ENCODE results near the gene SPTBN1.

The SPTBN1 gene

DNA sequence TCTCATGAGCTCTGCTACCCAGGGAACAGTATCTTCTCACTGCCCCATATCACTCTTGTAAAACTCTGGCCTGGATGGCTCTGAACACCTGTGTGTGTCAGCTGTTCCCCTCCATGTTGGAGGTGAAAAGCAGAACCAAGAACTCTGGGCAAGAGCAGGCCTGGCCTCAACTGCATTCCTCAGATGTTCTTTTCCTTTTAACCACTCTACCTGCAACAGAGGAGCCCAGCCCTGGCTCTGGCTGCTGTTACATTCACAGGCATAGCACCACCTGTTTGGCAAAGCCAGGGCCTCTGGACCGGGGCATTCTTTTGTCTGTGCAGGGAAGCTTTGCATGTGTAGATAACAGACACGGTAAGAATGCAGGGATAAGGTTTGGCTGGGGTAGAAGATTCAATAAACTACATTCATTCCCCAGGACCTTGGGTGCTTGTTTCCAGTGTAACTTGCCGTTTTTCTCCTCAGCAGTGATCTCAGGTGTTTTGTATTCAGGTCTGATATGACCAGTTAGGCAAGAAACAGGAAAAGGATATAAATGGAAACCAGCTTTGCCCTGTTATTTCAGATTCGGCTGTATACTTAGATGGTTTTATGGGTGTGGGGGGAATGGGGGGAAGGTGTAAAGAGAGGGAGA lies 95.1 kb downstream of the SPTBN1 start:
- no peak for DNase-seq

DNA sequence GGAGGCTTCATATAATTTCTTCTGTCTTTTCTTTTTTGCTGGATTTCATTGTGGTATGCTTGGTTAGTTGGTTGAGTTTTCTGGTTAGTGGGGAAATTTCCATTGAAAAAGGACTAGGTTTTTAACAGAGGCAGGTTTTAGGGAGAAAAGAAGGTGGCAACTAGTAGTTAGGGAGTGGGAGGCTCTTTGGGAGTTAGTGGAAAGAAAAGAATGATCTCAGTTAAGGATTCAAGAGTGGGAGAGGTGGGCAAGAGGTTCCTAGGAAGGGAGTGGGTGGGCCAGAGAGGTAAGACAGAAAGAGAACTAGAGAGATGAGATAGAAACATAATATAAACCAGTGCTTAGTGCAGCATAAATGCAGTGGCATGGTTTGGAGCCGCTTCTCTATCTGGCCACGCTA lies 96.9 kb downstream of the SPTBN1 start:
- no peak for DNase-seq

DNA sequence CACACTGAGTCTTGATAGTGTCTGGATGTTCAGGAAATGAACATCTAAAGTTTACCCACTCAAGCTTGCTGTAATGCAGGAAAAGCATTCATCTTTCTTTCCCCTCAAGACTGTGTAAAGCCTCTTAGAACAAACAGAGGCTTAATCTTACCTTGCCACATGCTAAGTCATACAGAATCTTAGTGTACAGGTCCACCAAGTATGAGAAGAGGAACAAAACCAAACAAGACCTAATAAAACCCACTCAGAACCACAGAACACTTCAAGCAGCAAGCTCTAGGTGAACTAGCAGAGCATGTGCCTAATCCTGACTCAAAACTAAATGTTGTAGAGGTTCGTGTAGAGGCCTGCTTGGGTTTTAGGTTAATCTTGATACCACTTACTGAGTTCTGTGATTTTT lies 97.6 kb downstream of the SPTBN1 start:
- DNase-seq = no peak

DNA sequence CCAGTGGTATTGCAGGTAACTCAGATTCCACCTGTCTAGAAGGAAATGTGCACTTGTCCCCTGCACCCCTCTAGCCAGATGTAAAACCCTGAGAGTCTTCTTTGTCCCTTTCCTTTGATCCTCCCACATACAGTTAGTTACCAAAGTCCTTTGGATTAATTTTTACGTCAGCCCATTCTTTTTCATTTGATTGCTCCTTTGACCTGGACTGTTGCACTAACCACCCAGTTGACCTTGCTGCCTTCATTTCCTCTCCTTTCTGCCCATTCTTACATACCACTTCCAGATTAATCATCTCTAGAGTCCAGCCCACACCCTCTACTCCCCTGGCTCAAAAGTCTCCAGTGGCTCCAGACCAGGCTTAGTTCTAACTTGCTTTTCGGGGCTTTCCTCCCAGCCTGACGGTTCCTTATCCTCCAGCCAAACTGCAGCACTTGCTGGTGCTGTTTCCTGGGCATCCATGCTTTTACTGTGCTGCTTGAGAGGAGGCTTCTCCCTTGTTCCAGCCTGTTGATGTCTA lies 99.3 kb downstream of the SPTBN1 start:
- no peak for DNase-seq

DNA sequence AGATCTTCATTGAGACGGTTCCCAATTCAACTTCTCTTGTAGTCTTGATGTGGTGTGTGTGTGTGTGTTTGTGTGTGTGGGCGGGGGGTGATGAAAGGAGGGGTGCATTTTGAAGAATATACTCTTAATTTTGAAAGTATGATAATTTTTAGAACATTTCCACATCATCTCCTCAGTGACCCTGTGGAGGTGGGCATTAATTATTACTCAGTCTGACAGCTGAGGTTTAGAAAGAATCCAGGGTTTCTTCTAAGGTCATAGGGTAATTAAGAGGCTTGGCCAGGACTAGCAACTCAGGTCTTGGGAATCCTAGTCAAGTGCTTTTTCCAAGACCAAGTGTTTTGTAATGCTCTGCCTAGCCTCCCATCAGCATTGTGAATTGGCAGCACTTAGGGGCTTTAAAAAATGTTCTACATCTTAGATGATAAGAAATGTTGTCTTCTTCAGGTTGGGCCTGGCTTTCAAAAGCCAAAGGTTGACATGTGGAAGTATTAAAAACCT lies 100.5 kb downstream of the SPTBN1 start:
- DNase-seq = no peak

DNA sequence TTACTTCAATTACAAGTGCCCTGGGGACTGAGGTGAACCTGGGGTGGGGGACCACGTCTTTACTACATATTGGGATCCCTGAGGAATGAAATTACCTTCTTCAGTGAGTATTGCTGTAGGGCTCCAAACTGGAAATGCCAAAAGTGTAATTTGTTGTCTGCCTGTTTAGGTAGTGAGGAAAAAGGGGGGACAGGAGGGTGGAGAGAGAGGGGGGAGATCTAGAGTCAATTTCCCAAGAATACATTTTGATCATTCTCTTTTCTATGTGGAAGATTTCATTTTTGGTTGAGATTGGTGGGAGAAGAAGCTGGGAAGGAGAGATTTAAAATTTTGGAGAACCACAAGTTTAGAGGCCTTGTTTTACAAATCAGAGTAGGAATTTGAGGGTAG lies 101.1 kb downstream of the SPTBN1 start:
- no peak for DNase-seq

DNA sequence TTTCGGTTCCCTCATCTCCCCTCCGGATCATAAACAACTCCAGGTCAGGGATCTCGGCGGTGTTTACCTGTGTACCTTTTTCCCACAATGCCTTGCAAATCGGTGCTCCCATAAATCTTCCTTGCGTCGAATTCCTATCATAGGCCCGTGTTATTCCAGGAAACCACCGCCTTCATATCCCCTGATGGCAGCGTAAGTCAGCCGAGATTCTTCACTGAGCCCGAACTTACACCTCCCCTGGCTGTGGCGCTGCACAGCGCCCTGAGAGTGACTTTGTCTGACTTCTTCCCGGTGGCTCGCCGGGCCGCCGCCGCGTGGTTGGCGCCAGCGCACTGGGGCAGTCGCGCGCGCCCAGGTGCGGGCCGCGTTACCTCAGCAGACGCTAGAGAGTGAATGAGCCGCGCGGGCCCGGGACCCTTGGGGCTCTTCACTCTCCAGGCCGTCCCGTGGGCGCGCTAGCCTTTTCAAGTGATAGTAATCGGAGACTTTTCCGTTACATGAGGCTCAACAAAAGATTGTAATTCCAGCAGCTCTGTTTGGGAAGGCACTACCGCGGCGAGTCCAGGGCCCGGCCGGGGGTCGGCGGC lies 101.6 kb downstream of the SPTBN1 start:
- DNase-seq = peak in 6 of 56 donors; percentile 10 to 39 (median 19)

DNA sequence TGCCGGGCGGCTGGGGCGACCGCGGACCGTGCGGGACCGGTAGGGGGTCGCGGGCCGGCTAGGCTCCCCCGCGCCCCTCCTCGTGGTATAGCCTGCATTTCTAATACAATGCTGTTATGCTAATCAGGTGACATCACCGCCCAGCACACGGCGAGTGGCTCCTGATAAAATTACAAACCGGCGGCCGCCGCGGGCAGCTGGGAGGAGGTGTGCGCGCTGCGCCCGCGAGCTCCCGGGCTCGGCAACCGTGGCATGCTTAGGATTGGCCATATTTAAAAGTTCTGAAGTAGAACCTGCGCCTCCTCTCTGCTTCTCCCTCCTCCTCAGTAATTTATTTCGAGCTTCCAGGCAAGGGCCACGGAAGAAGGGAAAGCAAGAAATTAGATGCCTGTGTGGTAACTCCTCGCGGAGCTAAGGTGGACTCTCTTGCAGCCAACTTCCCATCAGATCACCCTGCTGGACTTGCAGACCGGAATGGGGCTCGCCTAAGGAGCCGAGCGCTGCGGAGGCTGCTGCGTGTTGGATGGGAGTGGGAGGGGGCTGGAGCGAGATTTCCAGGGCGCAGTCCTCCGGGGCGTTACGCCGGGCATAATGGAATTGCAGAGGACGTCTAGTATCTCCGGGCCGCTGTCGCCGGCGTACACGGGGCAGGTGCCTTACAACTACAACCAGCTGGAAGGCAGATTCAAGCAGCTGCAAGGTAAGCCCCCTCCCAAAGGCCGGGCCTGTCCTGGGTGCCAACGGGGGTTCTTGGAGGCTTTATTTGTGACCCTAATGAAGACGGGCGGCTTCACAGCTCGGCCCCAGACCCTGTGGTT lies 102.3 kb downstream of the SPTBN1 start:
- peak in 4 of 56 donors; percentile 16 to 43 (median 38) for DNase-seq

DNA sequence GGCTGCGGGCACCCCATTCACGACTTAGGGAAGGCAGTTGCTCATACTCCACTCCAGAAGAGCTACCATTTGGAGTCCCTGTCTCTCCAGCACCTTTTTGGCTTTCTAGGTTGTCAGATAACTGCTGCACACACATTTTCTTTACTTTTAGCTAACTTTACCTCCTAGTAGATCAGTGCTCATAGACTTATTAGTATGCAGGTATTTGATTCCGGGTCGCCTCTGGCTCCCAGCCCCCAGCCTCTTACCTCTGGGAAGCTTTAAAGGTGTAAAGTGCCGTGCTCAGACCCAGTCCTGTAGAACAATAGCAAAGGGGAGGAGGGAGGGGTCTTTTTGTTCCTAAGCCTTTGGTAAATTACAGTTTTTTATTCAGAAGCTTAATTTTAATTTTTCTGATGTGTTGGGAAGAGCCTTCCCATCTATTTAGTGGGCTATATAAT lies 102.9 kb downstream of the SPTBN1 start:
- no peak for DNase-seq

DNA sequence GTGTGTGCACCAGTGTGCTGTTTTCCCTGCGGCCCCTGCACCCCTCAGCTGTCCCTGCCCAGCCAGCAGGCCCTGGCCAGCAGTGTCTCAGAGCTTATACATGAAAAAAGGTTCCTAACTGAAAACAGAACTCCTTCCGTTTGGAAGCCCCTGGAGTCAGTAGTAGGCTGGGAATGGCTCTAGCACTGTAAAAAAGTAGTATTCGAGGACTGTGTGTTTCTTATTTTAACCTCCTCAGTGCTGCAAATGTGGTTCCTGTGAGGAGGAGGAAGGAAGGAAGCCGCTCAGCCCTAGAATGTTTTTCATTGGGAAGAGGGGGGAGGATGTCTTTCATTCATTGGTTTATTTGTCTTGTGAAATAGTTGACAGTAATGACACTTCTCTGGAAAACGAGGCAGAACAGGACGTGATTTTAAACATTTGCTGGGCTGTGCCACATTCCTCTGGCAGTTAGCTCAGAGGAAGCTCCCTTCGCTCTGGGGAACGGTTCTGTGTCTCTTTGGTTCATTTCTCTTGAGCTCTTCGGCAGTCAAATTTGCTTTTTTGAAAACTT lies 103.5 kb downstream of the SPTBN1 start:
- DNase-seq = peak in 4 of 56 donors; percentile 17 to 52 (median 30)

DNA sequence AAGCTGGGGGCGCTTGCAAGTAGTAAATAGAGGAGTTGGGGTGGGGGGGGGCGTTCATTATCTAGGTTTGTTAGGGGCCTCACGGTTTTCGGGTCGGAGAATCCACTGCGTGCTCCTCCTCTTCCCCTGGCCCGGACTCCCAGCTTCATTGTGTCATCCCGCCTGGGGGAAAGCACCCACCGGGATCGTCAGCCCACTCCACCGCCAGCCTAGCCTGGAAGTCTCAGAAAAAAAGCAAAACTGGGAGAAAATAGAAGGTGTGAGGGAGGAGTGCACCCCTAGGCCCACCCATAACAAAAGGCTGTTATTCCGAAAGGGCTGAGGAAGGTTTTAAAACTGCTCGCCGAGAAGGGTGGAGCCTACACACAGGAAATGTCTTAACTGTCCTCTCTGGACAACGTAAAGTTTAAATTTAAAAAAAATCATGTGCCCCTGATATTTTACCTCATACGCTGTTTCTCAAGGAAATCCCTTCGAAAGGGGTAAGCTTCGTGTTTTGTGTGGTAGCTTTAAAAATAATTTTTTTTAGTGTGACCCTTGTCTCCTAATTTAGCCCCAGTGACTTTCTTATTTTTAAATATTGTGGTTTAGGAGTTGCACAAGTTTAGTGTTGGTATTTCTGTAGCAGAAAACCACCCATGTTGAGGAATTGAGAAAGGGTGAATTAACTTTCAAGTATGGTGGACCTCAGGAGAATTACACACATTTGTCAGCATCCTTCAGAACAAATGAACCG lies 104.2 kb downstream of the SPTBN1 start:
- DNase-seq = no peak

DNA sequence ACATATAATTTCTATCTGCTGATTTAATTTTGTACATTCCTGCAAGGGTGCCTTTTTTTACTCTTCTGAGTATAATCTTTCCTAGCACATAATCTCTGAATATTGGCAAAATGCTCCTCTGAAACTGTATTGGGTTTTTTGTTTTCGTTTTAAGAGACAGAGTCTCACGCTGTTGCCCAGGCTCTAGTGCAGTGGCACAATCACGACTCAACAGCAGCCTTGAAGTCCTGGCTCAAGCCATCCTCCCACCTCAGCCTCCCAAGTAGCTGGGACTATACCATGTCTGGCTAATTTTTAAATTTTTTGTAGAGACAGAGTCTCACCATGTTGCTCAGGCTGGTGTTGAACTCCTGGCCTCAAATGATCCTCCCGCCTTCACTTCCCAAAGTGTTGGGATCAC lies 104.9 kb downstream of the SPTBN1 start:
- DNase-seq = no peak

DNA sequence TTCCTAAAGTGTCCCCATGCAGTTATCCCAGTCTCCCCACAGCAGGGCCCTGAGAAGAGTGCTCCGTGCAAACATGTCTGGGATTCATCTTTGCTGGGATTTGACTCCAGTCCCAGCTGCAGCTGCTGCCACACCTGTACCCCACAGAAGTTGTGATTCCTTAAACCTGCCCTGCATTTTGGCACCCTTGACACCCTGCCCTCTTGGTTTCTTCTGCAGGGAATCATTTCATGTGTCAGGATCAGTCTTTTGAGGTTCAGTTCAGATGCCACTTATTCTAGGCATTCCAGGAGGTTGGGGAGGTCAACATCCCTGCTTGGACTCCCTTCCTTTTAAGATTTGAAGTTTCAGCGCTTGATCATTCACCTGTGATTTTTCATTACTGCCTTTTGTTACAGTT lies 108.3 kb downstream of the SPTBN1 start:
- DNase-seq = no peak

DNA sequence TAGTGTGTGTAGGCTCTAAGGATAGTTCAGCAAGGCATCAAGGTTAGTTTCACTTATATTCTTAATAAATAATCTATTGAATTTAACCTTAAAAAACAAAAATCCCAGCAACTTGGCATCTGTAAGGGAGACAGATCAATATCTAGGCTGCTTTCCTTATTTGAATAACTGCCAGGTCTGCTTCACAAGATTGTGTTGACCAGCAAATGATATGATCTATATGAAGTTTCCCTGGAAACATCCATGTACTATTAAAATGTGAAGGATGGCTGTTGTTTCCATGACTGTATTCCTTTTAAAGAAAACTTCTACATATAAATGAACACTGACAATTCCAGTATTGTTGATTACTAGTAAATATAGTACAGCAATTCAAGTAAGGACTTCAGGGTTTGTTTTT lies 109.4 kb downstream of the SPTBN1 start:
- DNase-seq = no peak

DNA sequence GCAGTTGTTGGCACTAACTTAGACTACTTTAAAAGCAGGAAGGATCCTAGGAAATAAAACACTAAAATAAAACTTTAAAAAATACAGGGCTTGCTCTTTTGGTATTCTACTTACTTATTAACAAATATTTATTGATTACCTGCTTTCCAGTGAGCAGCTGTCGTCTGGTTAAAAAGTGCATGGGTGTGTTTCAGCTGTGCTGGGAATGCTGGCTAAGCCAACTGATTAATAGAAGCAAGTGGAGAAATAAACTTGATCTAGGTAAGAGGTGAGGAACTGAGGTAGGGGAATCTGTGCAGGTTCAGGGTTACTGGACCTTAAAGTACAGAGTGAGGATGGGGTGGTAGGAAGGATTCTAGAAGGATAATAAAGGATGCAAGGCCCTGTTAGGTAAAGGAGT lies 110.8 kb downstream of the SPTBN1 start:
- no peak for DNase-seq

DNA sequence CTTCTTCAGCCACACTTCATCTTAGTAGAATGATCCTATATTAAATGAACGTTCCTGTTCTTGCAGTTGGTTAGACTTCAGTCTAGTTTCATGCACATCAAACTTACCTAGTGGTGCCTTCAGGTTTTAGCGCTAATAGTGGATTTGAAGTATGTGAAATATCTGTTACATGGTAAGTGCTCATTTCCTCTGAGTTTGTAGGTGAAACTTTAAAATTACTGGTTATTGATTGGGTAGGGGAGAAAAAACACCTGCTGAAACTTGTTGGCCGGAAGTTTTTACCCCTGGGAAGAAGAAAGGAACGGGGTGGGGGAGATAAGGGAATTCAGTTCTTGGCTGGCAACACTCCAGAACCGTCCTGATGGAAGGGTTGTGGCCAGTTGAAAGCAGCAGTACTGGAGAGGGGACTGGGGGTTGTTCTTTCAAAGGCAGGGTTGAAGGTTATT lies 112.8 kb downstream of the SPTBN1 start:
- no peak for DNase-seq

DNA sequence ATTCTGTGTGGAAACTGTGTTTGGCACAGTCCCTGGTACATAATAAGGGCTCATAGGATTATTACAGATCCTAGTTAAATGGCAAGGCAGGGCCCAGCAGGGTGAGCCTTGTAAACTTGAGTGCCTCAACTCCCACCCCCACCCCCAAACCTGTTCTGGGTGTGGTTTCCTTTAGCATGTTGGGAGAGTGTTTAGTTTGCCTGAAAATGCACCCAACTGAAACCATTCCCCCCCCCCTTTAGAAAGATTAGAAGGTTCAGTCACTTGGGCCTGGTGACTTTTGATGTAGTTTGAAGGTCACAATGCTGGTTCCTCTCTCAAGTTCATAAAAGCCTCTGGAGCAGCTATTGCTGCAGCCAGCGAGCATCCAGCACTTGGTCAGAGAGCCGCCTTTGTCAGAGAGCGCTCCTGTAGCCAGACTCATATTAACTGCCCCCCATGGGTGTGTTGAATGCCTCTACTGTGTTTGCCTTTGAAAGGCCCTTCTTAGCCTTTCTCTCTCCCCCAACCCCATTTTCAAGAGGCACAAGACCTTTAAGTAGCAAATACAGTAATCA lies 113.7 kb downstream of the SPTBN1 start:
- peak in 3 of 56 donors; percentile 10 to 15 (median 12) for DNase-seq

DNA sequence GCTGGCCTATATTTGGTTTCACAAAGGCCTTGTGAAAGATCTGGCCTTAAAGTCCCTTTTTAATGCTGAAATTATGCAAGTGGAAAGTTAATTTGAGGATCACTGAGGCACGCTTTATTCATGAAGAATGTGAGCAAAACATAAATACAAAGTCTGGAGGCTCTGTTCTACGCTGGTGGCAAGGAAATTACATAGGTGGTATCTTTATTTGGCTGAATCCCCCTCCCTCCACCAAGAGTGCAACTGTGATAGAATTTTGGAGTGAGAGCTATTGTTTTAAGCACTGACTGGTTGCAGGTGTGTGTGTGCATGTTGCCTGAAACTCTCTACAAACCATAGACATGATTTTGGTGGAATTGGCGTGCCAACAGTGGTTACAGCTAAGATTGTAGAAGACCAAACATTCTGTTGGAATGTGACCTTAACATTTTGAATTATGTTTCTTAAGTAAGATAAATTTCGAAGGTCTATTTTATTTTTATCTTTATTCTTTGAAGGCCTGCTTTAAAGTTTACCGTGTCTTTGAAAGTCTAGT lies 114.3 kb downstream of the SPTBN1 start:
- DNase-seq = no peak

DNA sequence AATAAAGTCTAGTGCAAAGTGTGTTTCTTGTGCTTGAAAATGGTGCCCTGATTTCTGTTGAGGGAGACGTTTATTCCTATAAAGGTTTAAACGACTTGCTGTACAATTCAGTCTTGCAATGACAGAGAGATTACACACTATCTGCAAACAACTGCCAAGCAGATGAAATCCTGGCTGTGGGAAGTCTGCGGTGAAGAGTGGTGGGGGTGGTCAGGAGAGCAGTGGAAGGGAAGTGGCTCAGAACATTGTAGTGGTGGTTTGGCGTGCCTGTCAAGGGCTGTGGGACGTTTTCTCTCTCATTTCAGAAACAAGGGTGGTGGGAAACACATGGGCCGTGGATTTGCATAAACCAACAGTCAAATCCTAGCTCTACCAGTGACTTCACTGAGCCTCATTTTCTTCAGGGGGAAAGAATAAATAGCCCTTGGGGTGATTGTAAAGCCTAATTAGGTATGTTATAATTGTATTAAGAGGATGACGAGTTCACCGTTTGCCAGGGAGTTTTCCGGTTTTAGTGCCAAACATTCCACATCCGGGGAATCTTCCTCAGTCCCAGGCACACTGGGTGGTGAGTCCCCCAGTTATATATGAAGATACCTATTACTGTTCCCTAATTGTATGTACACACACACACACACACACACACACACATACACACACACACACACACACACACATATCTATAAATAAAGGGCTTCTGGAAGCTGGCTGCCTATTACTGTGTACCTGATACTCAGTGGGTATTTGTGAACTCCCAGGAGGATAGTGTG lies 115.0 kb downstream of the SPTBN1 start:
- peak in 5 of 56 donors; percentile 6 to 39 (median 19) for DNase-seq

DNA sequence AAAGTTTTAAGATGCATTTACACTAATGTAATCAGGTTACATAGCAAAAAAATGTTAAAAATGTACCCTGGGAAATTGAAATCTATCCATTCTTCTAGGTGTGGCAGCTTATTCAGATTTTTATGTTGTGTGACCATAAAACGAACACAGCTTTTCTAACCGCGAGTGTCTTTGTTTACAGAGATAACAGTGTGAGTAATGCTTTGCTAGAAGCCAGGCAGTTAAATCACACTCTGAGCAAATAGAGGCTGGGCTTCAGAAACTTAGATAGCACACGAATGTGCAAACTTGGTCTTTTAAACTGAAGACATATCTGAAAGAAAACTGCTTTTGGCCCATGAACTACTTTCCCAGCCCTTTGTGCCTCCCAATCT lies 116.1 kb downstream of the SPTBN1 start:
- DNase-seq = no peak

Measured in amygdala (tissue), 56 donors.